Epithelial cell of prostate (primary cell): ENCODE measurements around the gene PPP1R3D.
"Not testable (repeated sequence)": the region's sequence is repeated elsewhere in the genome, so short reads cannot be mapped to it uniquely, and the experiment has no call there.

Experiments
- DNase-seq: peaks from one replicate; pipeline ENCODE4 v3.0.0-alpha.2; 2011; ENCODE audit warnings: low read depth, low spot score
- H3K27ac ChIP-seq: fragments of 450-650 bp; 2 replicates; pipeline ENCODE4 v1.5.1; 2017; ENCODE audit warnings: mild to moderate bottlenecking

Gene PPP1R3D

GRCh38 chr20:59931511-59932312 lies 8.4 kb downstream of the PPP1R3D start:
- no peak for DNase-seq
- H3K27ac ChIP-seq = no peak overlapping the region

DNA sequence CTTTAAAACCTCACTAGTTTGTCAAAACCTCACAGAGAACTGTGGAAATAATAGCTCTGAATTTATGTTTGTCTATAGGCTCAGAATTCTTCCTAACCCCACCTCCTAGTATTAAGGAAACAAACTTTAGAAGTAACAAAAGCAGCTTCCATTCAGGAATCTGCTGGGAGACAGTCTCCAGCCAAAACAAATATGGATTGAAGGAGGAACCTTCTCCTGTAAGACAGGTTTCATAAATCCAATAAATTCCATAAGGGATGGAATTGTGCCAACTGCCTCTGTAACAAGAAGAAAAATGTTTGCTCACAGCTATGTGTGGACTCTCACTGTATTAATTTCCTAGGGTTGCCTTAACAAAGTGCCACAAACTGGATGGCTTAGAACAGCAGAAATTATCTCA lies 14.2 kb downstream of the PPP1R3D start:
- no peak for DNase-seq

GRCh38 chr20:59925359-59925758 lies 14.7 kb downstream of the PPP1R3D start:
- no peak overlapping the region for H3K27ac ChIP-seq
- DNase-seq = no peak

More for the DNA sequence above, 14.2 kb downstream of the PPP1R3D start:
- no peak overlapping the region for H3K27ac ChIP-seq

GRCh38 chr20:59923514-59923913 lies 16.6 kb downstream of the PPP1R3D start:
- no peak overlapping the region for H3K27ac ChIP-seq
- DNase-seq = no peak

- no peak overlapping the region for H3K27ac ChIP-seq
- DNase-seq = no peak
These were observed 19.2 kb downstream of the PPP1R3D start for GRCh38 chr20:59920944-59921343.

DNA sequence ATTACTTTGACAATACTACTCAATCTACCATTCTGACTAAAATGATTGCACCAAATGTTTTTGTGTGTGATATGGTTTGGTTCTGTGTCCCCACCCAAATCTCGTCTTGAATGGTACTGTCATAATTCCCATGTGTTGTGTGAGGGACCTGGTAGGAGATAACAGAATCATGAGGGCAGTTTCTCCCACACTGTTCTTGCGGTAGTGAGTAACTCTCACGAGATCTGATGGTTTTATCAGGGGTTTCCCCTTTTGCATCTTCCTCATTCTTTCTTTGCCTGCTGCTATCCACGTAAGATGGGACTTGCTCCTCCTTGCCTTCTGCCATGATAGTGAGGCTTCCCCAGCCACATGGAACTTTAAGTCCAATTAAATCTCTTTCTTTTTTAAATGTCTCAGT lies 27.5 kb downstream of the PPP1R3D start:
- DNase-seq = no peak
- H3K27ac ChIP-seq = no peak overlapping the region

DNA sequence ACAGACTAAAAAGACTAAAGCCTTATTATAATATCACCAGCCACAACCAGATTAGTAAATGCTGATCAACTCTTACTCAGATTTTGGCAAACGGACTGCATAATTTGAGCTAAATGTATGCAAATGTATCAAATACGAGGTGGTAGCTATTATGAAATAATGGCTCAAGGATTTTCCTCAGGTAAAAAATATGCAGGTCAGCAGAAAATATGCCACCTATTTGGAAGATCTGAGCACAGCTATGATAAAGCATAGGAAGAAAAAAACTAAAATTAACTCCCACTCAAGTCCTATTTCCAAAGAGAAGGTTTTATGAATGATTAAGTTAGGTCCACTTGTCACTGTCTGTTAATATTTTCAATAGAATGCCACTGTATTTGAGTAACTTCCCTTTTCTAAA lies 29.1 kb downstream of the PPP1R3D start:
- DNase-seq = no peak
- H3K27ac ChIP-seq = no peak overlapping the region

DNA sequence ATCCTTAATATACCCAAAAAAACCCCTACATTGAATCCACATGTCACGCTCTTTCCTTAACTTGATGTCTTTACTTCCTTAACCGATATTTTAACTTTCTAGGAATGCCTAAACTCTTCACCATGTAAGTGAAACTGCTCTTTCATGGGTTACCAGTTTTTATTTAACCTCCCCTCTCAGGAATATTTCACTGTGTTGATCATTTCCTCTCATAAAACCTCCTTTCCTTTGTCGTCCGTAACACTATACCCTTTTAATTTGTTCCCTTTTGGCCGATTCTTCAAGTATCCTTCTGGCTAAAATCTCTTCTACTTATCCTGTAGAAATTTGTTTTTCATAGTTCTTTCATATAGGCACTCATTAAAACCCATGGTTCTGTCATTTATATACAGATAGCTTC lies 31.2 kb downstream of the PPP1R3D start:
- DNase-seq = no peak
- H3K27ac ChIP-seq = no peak overlapping the region

GRCh38 chr20:59903621-59904020 lies 36.5 kb downstream of the PPP1R3D start:
- H3K27ac ChIP-seq = no peak overlapping the region
- no peak for DNase-seq

DNA sequence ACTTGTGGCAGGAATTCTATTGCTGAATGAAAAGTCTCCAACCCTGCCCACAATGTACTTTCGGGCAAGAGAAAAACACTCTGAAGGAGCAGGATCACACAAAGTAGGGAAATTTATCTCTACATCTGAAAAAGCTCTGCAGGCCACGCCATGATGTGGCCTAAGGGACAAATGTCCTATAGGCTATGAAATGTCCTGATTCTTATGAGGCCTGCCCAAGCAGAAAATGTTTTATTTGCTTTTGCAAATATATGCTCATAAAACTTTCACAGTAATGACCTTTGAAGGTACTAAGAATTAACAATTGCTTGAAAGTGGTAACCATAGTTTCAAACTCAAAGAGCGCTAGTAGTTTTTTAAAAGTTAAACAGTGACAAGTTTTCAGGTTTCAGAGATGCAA lies 37.6 kb downstream of the PPP1R3D start:
- DNase-seq = no peak
- no peak overlapping the region for H3K27ac ChIP-seq

GRCh38 chr20:59895908-59896307 lies 44.2 kb downstream of the PPP1R3D start:
- H3K27ac ChIP-seq = no peak overlapping the region
- no peak for DNase-seq

DNA sequence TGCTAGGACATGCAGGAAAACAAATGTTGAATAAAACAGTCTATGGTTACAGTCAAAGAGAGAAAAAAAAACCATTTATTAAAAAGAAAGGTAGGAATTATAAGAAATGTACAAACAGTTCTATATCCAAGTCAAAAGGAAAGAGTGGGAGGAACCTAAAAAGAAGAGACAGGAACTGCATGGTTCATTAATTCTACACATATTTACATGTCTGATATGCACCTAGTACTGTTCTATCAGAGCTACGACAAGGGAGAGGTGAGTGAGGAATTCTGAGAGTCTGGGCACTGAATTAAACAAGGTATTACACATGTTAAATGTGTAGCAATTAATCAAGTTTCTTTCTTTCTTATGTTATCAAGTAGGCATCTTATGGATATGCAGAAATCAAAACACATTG lies 48.5 kb downstream of the PPP1R3D start:
- DNase-seq = no peak

DNA sequence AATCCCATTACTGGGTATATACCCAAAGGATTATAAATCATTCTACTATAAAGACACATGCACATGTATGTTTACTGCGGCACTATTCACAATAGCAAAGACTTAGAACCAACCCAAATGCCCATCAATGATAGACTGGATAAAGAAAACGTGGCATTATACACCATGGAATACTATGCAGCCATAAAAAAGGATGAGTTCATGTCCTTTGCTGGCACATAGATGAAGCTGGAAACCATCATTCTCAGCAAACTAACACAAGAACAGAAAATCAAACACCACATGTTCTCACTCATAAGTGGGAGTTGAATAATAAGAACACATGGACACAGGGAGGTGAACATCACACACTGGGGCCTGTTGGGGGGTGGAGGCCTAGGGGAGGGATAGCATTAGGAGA lies 50.1 kb downstream of the PPP1R3D start:
- not testable (repeated sequence) for DNase-seq, H3K27ac ChIP-seq

More for the DNA sequence above, 48.5 kb downstream of the PPP1R3D start:
- no peak overlapping the region for H3K27ac ChIP-seq

- H3K27ac ChIP-seq = no peak overlapping the region
- DNase-seq = no peak
These were observed 52.1 kb downstream of the PPP1R3D start for GRCh38 chr20:59888050-59888449.
